ENCODE data around the gene MELK.

DNA sequence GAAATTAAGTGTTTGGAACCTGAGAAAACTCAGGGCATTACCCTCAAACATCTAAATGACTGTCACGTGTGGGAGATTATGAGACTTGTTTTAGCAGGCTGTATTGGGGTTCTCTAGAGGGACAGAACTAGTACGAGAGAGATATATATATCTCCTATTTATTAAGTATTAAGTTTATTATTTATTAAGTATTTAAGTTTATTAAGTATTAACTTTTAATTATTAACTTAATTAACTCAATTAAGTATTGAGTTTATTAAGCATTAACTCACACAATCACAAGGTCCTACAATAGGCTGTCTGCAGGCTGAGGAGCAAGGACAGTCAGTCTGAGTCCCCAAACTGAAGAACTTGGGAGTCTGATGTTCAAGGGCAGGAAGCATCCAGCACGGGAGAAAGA is 113.8 kb downstream of the MELK start:
- TF ChIP-seq, protein P1, sequence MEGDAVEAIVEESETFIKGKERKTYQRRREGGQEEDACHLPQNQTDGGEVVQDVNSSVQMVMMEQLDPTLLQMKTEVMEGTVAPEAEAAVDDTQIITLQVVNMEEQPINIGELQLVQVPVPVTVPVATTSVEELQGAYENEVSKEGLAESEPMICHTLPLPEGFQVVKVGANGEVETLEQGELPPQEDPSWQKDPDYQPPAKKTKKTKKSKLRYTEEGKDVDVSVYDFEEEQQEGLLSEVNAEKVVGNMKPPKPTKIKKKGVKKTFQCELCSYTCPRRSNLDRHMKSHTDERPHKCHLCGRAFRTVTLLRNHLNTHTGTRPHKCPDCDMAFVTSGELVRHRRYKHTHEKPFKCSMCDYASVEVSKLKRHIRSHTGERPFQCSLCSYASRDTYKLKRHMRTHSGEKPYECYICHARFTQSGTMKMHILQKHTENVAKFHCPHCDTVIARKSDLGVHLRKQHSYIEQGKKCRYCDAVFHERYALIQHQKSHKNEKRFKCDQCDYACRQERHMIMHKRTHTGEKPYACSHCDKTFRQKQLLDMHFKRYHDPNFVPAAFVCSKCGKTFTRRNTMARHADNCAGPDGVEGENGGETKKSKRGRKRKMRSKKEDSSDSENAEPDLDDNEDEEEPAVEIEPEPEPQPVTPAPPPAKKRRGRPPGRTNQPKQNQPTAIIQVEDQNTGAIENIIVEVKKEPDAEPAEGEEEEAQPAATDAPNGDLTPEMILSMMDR (IDR thresholded peaks at IDR 0.05), result no peak
- TF ChIP-seq POLR2A (IDR thresholded peaks at IDR 0.05) (no peak), POLR2AphosphoS5 (IDR thresholded peaks at IDR 0.05) (no peak)
